Breast epithelium (tissue), 4 donors: ENCODE data around the gene NDST4. TPM values are rescaled to one million over a fixed set of nuclear protein-coding genes. Genes with fewer than 3 reads are reported as not detected.
A peak's percentile ranks its signal among the peaks of the same experiment; 100 is the strongest.

Experiments used
- DNase-seq, 2 donors: peaks; one replicate each; pipeline ENCODE4 v3.0.0-alpha.2; 2019; ENCODE audit warnings: low spot score in 2 of 2
- H3K27ac ChIP-seq, 2 donors: fragments of 200-600 bp; sonication (generic) in 1 of 2; one replicate each; pipeline ENCODE4 v1.5.1; 2016 to 2019; ENCODE audit warnings: mild to moderate bottlenecking in 1 of 2
- H3K27me3 ChIP-seq, 2 donors: fragments of 200-600 bp; sonication (generic) in 1 of 2; one replicate each; pipeline versions ENCODE4 v1.5.1 to v1.6.0; 2017 to 2019; ENCODE audit warnings: control low read depth in 1 of 2, mild to moderate bottlenecking in 1 of 2
- H3K36me3 ChIP-seq: fragments of 200-600 bp; one replicate; pipeline ENCODE4 v1.5.1; 2019
- H3K4me1 ChIP-seq, 2 donors: fragments of 200-600 bp; sonication (generic); one replicate each; pipeline ENCODE4 v1.5.1; 2016 to 2019; ENCODE audit warnings: control low read depth in 1 of 2
- H3K4me3 ChIP-seq, 3 donors: fragments of 200-600 bp; sonication (generic); 1 replicate in 2 of 3; 2 replicates in 1 of 3; pipeline ENCODE4 v1.5.1; 2016 to 2019; ENCODE audit warnings: mild to moderate bottlenecking in 3 of 3, moderate library complexity in 2 of 3
- H3K9me3 ChIP-seq, 2 donors: fragments of 200-600 bp; sonication (generic) in 1 of 2; one replicate each; pipeline ENCODE4 v1.5.1; 2016 to 2019; ENCODE audit warnings: control low read depth in 1 of 2
- POLR2A ChIP-seq: fragments of 450-650 bp; IDR thresholded peaks from one replicate; pipeline ENCODE4 v1.6.1; 2016; ENCODE audit warnings: antibody characterized with exemption, mild to moderate bottlenecking, moderate library complexity
- POLR2AphosphoS5 ChIP-seq, 3 donors: sonication (generic); formaldehyde crosslinking; IDR thresholded peaks; one replicate each; pipeline ENCODE4 v1.6.1; 2017; ENCODE audit warnings: antibody characterized with exemption in 3 of 3
- intact Hi-C: fragments of 100-400 bp; cut with DNase I; formaldehyde crosslinking; loops from one replicate; pipeline ENCODE4 v1.15.1; 2023; ENCODE audit warnings: low total_unique reads
- total RNA-seq, 3 donors: library from RNA; depleted of rRNA; stranded (reverse); fragments of >200 nt; gene quantifications; one replicate each; pipeline ENCODE4 v1.1.0, GENCODE V29; 2016
- TF ChIP-seq, protein P1 (sequence below), 3 donors: fragments of 450-650 bp; IDR thresholded peaks; one replicate each; pipeline ENCODE4 v1.5.1; 2016 to 2017; ENCODE audit warnings: antibody characterized with exemption in 3 of 3, mild to moderate bottlenecking in 3 of 3, moderate library complexity in 3 of 3

Gene NDST4
- not detected for total RNA-seq

DNA sequence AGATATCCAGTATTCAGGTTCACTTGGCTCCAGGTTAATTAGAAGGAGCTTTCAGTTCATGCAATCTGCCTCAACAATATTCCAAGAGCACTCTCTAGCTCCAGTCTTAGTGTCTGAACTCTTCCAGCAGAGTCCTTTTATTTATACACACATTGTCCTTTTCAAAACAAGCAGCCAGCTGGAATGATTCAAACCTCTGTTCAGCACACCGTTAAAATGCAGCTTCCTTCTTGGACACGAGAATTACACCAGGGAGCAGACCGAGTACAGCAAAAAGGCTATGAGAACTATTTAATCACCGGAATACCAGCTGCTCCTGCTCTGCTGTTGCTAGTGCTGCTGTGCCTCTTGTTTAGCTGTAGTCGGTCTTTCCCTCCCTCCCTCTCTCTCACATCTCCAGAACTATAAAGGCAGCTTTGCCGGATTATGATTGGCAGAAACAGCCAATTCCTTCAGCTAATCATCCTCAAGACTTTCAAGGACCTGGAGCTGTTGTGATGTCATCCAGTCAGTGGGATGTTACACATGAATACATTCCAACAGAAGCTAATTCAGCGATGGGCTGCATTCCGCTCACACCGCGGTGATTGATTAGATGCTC lies at the start of gene NDST4:
TSS of gene NDST4 (minus strand) at position 115 of the 601 bp plus-strand sequence. CDS start 36,584 bp downstream, outside the sequence.
- TF ChIP-seq, protein P1, sequence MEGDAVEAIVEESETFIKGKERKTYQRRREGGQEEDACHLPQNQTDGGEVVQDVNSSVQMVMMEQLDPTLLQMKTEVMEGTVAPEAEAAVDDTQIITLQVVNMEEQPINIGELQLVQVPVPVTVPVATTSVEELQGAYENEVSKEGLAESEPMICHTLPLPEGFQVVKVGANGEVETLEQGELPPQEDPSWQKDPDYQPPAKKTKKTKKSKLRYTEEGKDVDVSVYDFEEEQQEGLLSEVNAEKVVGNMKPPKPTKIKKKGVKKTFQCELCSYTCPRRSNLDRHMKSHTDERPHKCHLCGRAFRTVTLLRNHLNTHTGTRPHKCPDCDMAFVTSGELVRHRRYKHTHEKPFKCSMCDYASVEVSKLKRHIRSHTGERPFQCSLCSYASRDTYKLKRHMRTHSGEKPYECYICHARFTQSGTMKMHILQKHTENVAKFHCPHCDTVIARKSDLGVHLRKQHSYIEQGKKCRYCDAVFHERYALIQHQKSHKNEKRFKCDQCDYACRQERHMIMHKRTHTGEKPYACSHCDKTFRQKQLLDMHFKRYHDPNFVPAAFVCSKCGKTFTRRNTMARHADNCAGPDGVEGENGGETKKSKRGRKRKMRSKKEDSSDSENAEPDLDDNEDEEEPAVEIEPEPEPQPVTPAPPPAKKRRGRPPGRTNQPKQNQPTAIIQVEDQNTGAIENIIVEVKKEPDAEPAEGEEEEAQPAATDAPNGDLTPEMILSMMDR (IDR thresholded peaks at IDR 0.05), result no peak
- TF ChIP-seq POLR2AphosphoS5 (IDR thresholded peaks at IDR 0.05) (no peak), POLR2A (no peak)
- Histone ChIP-seq H3K27me3 (peaks cover 0 to 7% of the 10 kb centered on the region in 2 donors), H3K9me3 (no peaks in the 10 kb centered on the region), H3K36me3 (no peaks in the 10 kb centered on the region), H3K4me1 (no peaks in the 10 kb centered on the region), H3K4me3 (peak within 1 kb of the TSS in 1 of 3 donors; percentile 32), H3K27ac (no peak within 1 kb of the TSS)
- DNase-seq, result no peak
- intact Hi-C loops, result no loop called here

DNA sequence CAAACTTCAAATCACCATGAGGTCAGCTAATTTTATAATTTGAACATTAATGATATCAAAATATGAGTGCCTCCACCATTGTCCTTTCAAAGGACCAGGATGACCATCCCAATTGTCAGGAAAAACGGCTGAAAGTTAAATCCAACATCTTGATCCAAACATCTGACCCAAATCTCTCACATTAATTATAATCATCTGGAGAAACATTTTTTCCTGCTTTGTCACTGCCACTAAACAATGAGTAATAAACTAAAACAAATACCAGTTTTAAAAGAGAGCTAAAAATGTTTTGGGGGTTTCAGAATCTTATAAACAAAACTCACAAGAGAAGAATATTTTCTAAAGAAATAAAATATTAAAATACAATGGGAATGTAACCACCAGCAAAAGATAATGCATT lies 45.7 kb upstream of the NDST4 start:
- no peaks in the 10 kb centered on the region for H3K36me3 ChIP-seq
- no peaks in the 10 kb centered on the region for H3K27me3 ChIP-seq
- intact Hi-C loops, result no loop called here
- TF ChIP-seq, protein P1 (IDR thresholded peaks at IDR 0.05), result no peak
- no peak for TF ChIP-seq POLR2A
- no peak for TF ChIP-seq POLR2AphosphoS5 (IDR thresholded peaks at IDR 0.05)
- H3K27ac ChIP-seq, result no peak overlapping the region
- no peaks in the 10 kb centered on the region for H3K4me1 ChIP-seq
- DNase-seq, result no peak
- H3K9me3 ChIP-seq, result no peaks in the 10 kb centered on the region
- H3K4me3 ChIP-seq, result no peak overlapping the region

DNA sequence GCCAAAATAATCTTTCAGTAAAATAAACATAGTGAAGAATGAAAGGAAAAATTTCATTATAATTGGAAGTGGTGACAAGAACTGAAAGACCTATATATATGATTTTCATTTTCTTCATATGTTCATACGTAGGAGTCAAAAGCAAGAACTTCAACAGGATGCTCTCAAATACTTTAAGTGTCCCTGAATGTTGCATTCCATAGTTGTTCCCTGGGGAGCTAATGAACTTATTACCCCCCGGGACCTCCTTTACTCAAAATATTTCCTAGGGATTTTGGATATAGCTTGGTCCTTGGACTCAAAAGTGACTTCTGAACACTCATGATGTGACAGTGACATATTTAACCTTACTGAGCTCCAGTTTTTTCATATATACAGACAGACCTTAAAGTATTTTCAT lies 44.9 kb upstream of the NDST4 start:
- no peaks in the 10 kb centered on the region for H3K36me3 ChIP-seq
- DNase-seq, result no peak
- H3K27me3 ChIP-seq, result no peaks in the 10 kb centered on the region
- H3K27ac ChIP-seq, result no peak overlapping the region
- no peaks in the 10 kb centered on the region for H3K4me1 ChIP-seq
- H3K4me3 ChIP-seq, result no peak overlapping the region
- intact Hi-C loops, result no loop called here
- no peak for TF ChIP-seq POLR2AphosphoS5 (IDR thresholded peaks at IDR 0.05)
- TF ChIP-seq, protein P1 (IDR thresholded peaks at IDR 0.05), result no peak
- TF ChIP-seq POLR2A, result no peak
- no peaks in the 10 kb centered on the region for H3K9me3 ChIP-seq

DNA sequence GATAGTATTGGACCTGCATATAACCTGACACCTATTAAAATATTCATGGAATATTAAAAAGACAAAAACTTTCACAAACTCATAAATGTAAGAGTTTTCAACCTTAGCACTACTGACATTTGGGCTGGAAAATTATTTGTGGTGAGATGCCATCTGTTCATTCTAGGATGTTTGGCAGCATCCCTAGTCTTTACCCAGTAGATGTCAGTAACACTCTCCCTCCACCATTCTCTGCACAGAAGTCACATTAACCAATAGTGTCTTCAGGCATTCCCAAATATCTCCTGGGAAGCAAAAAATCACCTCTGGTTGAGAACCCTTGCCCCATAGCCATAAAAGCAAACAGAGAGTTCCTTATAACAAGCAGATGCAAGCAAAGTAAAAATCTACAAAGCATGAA lies 41.4 kb upstream of the NDST4 start:
- DNase-seq, result no peak
- intact Hi-C loops, result no loop called here
- H3K4me1 ChIP-seq, result no peaks in the 10 kb centered on the region
- no peak overlapping the region for H3K27ac ChIP-seq
- no peak overlapping the region for H3K4me3 ChIP-seq
- TF ChIP-seq POLR2AphosphoS5 (IDR thresholded peaks at IDR 0.05) (no peak), POLR2A (no peak)
- TF ChIP-seq, protein P1 (IDR thresholded peaks at IDR 0.05), result no peak
- H3K9me3 ChIP-seq, result no peaks in the 10 kb centered on the region
- no peaks in the 10 kb centered on the region for H3K36me3 ChIP-seq
- no peaks in the 10 kb centered on the region for H3K27me3 ChIP-seq

DNA sequence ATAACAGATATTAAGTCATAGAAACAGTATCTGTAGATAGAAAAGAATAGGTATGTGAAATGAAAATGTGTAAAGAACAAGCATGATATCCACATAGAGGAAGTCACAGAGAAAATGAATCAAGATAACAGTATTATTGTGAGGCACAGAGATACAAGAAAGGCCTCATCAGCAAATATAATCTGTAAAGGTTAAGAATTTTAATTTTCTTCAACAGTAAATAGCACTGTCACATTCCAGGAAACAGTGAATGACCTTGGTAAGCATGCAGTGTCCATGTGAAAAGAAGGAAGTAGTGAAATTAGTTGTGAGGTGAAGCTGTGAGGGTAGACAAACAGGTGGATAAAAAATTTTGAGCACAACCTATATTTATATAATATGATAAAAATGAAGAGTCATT lies 39.5 kb upstream of the NDST4 start:
- TF ChIP-seq POLR2A, result no peak
- TF ChIP-seq, protein P1 (IDR thresholded peaks at IDR 0.05), result no peak
- TF ChIP-seq POLR2AphosphoS5 (IDR thresholded peaks at IDR 0.05), result no peak
- H3K27ac ChIP-seq, result no peak overlapping the region
- H3K9me3 ChIP-seq, result no peaks in the 10 kb centered on the region
- no peaks in the 10 kb centered on the region for H3K4me1 ChIP-seq
- no peaks in the 10 kb centered on the region for H3K27me3 ChIP-seq
- intact Hi-C loops, result no loop called here
- DNase-seq, result no peak
- no peak overlapping the region for H3K4me3 ChIP-seq
- H3K36me3 ChIP-seq, result no peaks in the 10 kb centered on the region
